ENCODE measurements around the gene YPEL1. TPM values are rescaled to one million over a fixed set of nuclear protein-coding genes. Genes with fewer than 3 reads are reported as not detected.

YPEL1 gene
- total RNA-seq, 1 experiment from 2014 or later = 1.2 TPM

DNA sequence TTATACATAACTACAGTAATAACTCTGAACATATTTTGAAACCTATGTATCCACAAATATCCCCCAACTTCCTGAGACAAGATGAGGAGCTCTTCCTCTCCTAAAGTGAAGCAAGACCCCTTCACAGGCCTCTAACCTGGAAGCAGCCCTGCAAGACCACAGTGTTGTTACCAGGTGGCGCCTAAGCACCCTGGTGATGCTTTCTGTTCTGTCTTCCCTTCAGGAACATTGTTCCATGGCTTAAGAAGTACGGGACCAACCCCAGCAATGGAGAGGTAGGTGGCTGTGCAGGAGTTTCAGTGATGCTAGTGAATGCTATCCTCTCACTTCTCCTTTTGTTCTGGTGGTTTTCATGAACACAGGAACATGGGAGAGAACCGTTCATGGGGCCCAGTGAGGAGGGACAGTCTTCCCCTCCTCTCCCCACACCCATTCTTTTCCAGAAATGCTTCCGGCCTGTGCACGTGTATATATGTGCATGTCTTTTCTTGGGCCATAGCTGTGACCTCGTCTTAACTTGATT is 63.4 kb downstream of the YPEL1 start:
- intact Hi-C loops (cut with micrococcal nuclease; ENCODE audit: unreplicated experiment) = no loop called here
- Histone ChIP-seq H3K4me3 (ENCODE audit: low read depth, low read length) (no peak overlapping the region), H3K27me3 (replicated peaks; ENCODE audit: control insufficient read depth, insufficient read depth, low read length) (no peaks in the 10 kb centered on the region), H3K9me3 (no peaks in the 10 kb centered on the region), H3K4me1 (no peaks in the 10 kb centered on the region), H3K36me3 (ENCODE audit: control insufficient read depth, insufficient read depth, low read length) (peaks cover 9% of the 10 kb centered on the region)
- H3K27me3 Mint-ChIP-seq (ENCODE audit: insufficient read depth, unreplicated experiment) = no peaks in the 10 kb centered on the region
- DNase-seq = no peak
- ChIA-PET POLR2A (no interaction called here), CTCF (no interaction called here)
- H3K9me3 Mint-ChIP-seq (ENCODE audit: unreplicated experiment) = no peaks in the 10 kb centered on the region
- no peak overlapping the region for H3K27ac Mint-ChIP-seq (ENCODE audit: unreplicated experiment)
- TF ChIP-seq, protein P1, sequence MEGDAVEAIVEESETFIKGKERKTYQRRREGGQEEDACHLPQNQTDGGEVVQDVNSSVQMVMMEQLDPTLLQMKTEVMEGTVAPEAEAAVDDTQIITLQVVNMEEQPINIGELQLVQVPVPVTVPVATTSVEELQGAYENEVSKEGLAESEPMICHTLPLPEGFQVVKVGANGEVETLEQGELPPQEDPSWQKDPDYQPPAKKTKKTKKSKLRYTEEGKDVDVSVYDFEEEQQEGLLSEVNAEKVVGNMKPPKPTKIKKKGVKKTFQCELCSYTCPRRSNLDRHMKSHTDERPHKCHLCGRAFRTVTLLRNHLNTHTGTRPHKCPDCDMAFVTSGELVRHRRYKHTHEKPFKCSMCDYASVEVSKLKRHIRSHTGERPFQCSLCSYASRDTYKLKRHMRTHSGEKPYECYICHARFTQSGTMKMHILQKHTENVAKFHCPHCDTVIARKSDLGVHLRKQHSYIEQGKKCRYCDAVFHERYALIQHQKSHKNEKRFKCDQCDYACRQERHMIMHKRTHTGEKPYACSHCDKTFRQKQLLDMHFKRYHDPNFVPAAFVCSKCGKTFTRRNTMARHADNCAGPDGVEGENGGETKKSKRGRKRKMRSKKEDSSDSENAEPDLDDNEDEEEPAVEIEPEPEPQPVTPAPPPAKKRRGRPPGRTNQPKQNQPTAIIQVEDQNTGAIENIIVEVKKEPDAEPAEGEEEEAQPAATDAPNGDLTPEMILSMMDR (IDR thresholded peaks at IDR 0.05; ENCODE audit: insufficient read depth in 1 of 2, low read depth in 1 of 2, low read length in 1 of 2, severe bottlenecking in 1 of 2, unreplicated experiment in 1 of 2) = no peak
- H3K4me3 Mint-ChIP-seq (ENCODE audit: unreplicated experiment) = no peak overlapping the region
- BruUV-seq (replicated peaks) = no TSS peak
- H3K36me3 Mint-ChIP-seq (ENCODE audit: insufficient read depth, unreplicated experiment) = peaks cover 55% of the 10 kb centered on the region
- H3K4me1 Mint-ChIP-seq (ENCODE audit: low read depth, unreplicated experiment) = peaks cover 12% of the 10 kb centered on the region

DNA sequence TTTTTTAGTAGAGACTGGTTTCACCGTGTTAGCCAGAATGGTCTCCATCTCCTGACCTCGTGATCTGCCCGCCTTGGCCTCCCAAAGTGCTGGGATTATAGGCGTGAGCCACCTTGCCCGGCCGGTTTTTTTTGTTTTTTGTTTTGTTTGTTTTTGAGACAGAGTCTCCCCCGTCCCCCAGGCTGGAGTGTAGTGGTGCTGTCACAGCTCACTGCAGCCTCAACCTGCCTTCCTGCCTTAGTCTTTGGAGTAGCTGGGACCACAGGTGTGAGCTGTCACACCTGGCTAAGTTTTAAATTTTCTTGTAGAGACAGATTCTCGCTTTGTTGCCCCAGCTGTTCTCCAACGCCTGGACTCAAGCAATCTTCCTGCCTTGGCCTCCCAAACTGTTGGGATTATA is 66.6 kb downstream of the YPEL1 start:
- Mint-ChIP-seq H3K27ac (ENCODE audit: unreplicated experiment) (no peak overlapping the region), H3K9me3 (ENCODE audit: unreplicated experiment) (no peaks in the 10 kb centered on the region), H3K4me3 (ENCODE audit: unreplicated experiment) (no peak overlapping the region), H3K4me1 (ENCODE audit: low read depth, unreplicated experiment) (peaks cover 24% of the 10 kb centered on the region), H3K27me3 (ENCODE audit: insufficient read depth, unreplicated experiment) (no peaks in the 10 kb centered on the region), H3K36me3 (ENCODE audit: insufficient read depth, unreplicated experiment) (peaks cover 50% of the 10 kb centered on the region)
- intact Hi-C loops (cut with micrococcal nuclease; ENCODE audit: unreplicated experiment) = no loop called here
- DNase-seq = no peak
- H3K4me1 ChIP-seq = no peaks in the 10 kb centered on the region
- TF ChIP-seq, protein P1 (IDR thresholded peaks at IDR 0.05; ENCODE audit: insufficient read depth in 1 of 2, low read depth in 1 of 2, low read length in 1 of 2, severe bottlenecking in 1 of 2, unreplicated experiment in 1 of 2) = no peak
- BruUV-seq (replicated peaks) = no TSS peak
- H3K27me3 ChIP-seq (replicated peaks; ENCODE audit: control insufficient read depth, insufficient read depth, low read length) = no peaks in the 10 kb centered on the region
- H3K36me3 ChIP-seq (ENCODE audit: control insufficient read depth, insufficient read depth, low read length) = peaks cover 5% of the 10 kb centered on the region
- ChIA-PET POLR2A (no interaction called here), CTCF (interaction anchor here (0.7 kb wide), 1 partner anchor 27 kb away, joined by 3 read pairs; no protein-coding TSS in a partner anchor)
- H3K4me3 ChIP-seq (ENCODE audit: low read depth, low read length) = no peak overlapping the region
- H3K9me3 ChIP-seq = no peaks in the 10 kb centered on the region

- Histone ChIP-seq H3K36me3 (ENCODE audit: control insufficient read depth, insufficient read depth, low read length) (peaks cover 5% of the 10 kb centered on the region; the same call in 1 of the 2 replicates), H3K27me3 (replicated peaks; ENCODE audit: control insufficient read depth, insufficient read depth, low read length) (no peaks in the 10 kb centered on the region), H3K4me1 (no peaks in the 10 kb centered on the region), H3K4me3 (ENCODE audit: low read depth, low read length) (peak overlapping the region; percentile 68), H3K9me3 (no peaks in the 10 kb centered on the region)
- H3K27ac Mint-ChIP-seq (ENCODE audit: unreplicated experiment) = peak overlapping the region; percentile 91
- BruUV-seq (replicated peaks) = no TSS peak
- TF ChIP-seq, protein P1 (IDR thresholded peaks at IDR 0.05; ENCODE audit: insufficient read depth in 1 of 2, low read depth in 1 of 2, low read length in 1 of 2, severe bottlenecking in 1 of 2, unreplicated experiment in 1 of 2) = no peak
- H3K4me3 Mint-ChIP-seq (ENCODE audit: unreplicated experiment) = peak overlapping the region; percentile 89
- ChIA-PET CTCF (no interaction called here), POLR2A (interaction anchor here (0.7 kb wide), 1 partner anchor 20 kb away, joined by 3 read pairs; no protein-coding TSS in a partner anchor)
- DNase-seq = no peak
- H3K27me3 Mint-ChIP-seq (ENCODE audit: insufficient read depth, unreplicated experiment) = no peaks in the 10 kb centered on the region
- peaks cover 24% of the 10 kb centered on the region for H3K4me1 Mint-ChIP-seq (ENCODE audit: low read depth, unreplicated experiment)
- no peaks in the 10 kb centered on the region for H3K9me3 Mint-ChIP-seq (ENCODE audit: unreplicated experiment)
- intact Hi-C loops (cut with micrococcal nuclease; ENCODE audit: unreplicated experiment) = no loop called here
- H3K36me3 Mint-ChIP-seq (ENCODE audit: insufficient read depth, unreplicated experiment) = peaks cover 46% of the 10 kb centered on the region
Observed at GRCh38 chr22:21666786-21667185, 68.8 kb downstream of the YPEL1 start.

Measured in Caco-2 (cell line).